Airway epithelial cell (primary cell): ENCODE measurements around the gene PXK. TPM values are rescaled to one million over a fixed set of nuclear protein-coding genes. Genes with fewer than 3 reads are reported as not detected.

Experiments
- total RNA-seq: library from RNA; depleted of rRNA; stranded (reverse); fragments of >200 nt; gene quantifications from 2 replicates; pipeline ENCODE4 v1.2.3, GENCODE V29; 2015

The PXK gene
- total RNA-seq, result 10.3 and 12.9 TPM in 2 replicates

GRCh38 chr3:58332575-58333188 is at the start of gene PXK:
TSS of gene PXK (plus strand) at chr3:58332892. CDS start at chr3:58332989, 97 bp downstream.

DNA sequence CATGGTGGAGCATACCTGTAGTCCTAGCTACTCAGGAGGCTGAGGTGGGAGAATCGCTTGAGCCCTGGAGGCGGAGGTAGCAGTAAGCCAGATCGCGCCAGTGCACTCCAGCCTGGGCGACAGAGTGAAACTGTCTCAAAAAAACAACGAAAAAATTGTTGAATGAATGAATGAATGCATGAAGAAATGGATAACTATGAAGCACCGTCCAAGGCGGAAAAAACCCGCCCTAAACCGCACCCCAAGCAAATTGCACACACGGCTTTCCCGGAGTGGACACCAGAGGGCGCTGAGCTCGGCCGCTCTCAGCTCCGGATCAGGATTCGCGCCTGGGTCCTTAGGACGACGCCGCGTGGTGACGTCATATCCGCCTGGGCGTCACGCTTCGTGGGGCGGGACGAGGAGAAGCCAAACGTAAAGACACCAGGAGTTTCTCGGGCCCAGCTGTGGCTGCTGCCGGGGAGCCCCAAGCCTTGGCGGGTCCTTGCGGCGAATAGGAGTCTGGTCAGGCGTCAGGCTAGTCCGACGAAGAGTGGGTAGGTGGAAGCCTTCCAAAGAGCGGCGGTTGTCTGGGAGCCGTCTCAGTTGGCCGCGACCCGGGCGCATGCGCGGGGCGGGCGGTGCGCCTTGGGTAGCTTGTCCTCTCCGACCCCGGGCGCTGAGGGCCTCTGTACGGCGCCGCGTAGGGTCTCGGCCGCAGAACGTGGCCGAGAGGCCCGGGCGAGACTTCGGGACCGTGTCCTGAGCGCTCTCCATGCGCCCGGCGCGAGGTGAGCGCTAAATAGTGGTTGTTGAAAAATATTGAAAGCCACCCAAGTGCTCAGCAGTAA is 26.6 kb upstream of the PXK start, which contains the start of the genes HTD2 and RPP14:
TSS of gene HTD2 (plus strand) at position 639 of the 830 bp plus-strand sequence. CDS start 11,094 bp downstream, outside the sequence.
TSS of gene RPP14 (plus strand) at position 364 of the 830 bp plus-strand sequence. CDS start 4,085 bp downstream, outside the sequence.

DNA sequence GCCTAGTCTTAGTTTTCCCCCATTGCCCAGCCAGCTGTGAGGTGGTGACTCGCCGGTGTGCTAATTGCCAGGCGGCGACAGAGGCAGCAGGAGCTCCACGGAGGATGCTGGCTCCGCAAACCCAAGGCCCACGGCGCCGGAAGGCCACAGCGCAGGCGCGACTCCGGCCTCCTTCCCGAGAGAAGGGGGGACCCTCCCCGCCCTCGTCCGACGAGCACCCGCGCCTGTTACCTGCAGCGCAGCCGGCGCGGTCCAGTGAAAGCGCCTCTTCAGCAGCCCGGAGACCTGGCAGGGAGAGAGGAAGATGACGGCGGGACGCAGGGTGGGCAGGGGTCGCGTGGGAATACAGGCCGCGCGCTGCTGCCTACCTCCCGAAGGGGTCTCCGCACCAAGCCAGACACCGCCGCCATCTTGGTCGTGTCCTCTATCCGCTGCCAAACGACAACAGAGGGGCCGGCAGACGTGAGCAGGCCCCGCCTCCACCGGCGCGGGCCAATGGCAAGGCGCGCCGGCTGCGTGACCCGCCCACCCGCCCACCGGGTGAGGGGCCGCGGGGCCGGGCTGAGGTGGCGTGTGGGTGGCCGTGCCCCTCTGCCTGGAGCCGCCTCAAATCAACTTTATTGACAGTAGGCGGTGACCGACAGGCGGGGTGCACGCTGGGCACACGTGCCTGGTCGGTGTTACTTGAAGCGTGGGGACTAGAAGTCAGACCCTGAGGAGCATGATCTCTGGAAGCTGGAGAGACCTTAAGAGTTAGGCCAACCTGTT is 100.9 kb downstream of the PXK start, which contains the start of gene PDHB:
TSS of gene PDHB (minus strand) at position 433 of the 768 bp plus-strand sequence. CDS start at position 410, 23 bp downstream.

Other genes with a start within 250 kb of the PXK start
- gene DNASE1L3, start 121.9 kb upstream of the PXK start, total RNA-seq, result 0.21 TPM in 1 of 2 replicates, not detected in the other
- 7.2 and 9.9 TPM in 2 replicates for gene ABHD6, start 95.1 kb upstream of the PXK start, total RNA-seq
- 11.0 and 14.0 TPM in 2 replicates for gene RPP14, start 26.6 kb upstream of the PXK start, total RNA-seq
- gene HTD2, start 26.4 kb upstream of the PXK start, total RNA-seq, result 4.2 and 7.9 TPM in 2 replicates
- gene PDHB, start 100.9 kb downstream of the PXK start, total RNA-seq, result 72.5 and 80.4 TPM in 2 replicates
- gene KCTD6, start 159.2 kb downstream of the PXK start, total RNA-seq, result 6.2 and 8.2 TPM in 2 replicates
- 0.28 and 0.85 TPM in 2 replicates for gene ACOX2, start 204.3 kb downstream of the PXK start, total RNA-seq
- not detected in 2 replicates for gene FAM107A, start 244.5 kb downstream of the PXK start, total RNA-seq